Trophoblast cell (in vitro differentiated cells and primary cell): ENCODE data around the gene USP43.
"Not testable (repeated sequence)": the region's sequence is repeated elsewhere in the genome, so short reads cannot be mapped to it uniquely, and the experiment has no call there.

Experiments used
- DNase-seq, 2 donors: peaks; one replicate each; pipeline ENCODE4 v3.0.0-alpha.2; 2016
- H2AFZ ChIP-seq: 2 replicates; pipeline ENCODE4 v1.6.1; 2013; ENCODE audit warnings: low read length, moderate library complexity, mild to moderate bottlenecking; ENCODE audit not compliant: insufficient read depth, poor library complexity
- H2AK5ac ChIP-seq: 2 replicates; pipeline ENCODE4 v1.6.1; 2013; ENCODE audit warnings: mild to moderate bottlenecking, low read length
- H2BK120ac ChIP-seq: 2 replicates; pipeline ENCODE4 v1.6.1; 2013; ENCODE audit warnings: low read length, mild to moderate bottlenecking, moderate library complexity; ENCODE audit not compliant: insufficient read depth, poor library complexity
- H2BK12ac ChIP-seq: 2 replicates; pipeline ENCODE4 v1.6.1; 2013; ENCODE audit warnings: mild to moderate bottlenecking, low read length, moderate library complexity
- H2BK5ac ChIP-seq: 2 replicates; pipeline ENCODE4 v1.6.1; 2013; ENCODE audit warnings: low read length, low read depth, moderate library complexity, mild to moderate bottlenecking; ENCODE audit not compliant: poor library complexity
- H3K14ac ChIP-seq: 2 replicates; pipeline ENCODE4 v1.6.1; 2013; ENCODE audit warnings: mild to moderate bottlenecking, low read length
- H3K18ac ChIP-seq: 2 replicates; pipeline ENCODE4 v1.6.1; 2013; ENCODE audit warnings: mild to moderate bottlenecking, low read length
- H3K23ac ChIP-seq: 2 replicates; pipeline ENCODE4 v1.6.1; 2013; ENCODE audit warnings: low read length
- H3K27ac ChIP-seq: 2 replicates; pipeline ENCODE4 v1.5.1; 2013; ENCODE audit warnings: low read depth, mild to moderate bottlenecking, inconsistent platforms, low read length, moderate library complexity
- H3K27me3 ChIP-seq: 2 replicates; pipeline ENCODE4 v1.6.1; 2013; ENCODE audit warnings: inconsistent platforms, mild to moderate bottlenecking, low read length, moderate library complexity; ENCODE audit not compliant: insufficient read depth
- H3K36me3 ChIP-seq, 2 experiments: 1 replicate in 1 of 2; 2 replicates in 1 of 2; pipeline ENCODE4 v1.6.1; 2013; ENCODE audit warnings: low read length in 2 of 2, mild to moderate bottlenecking in 2 of 2, moderate library complexity in 1 of 2; ENCODE audit not compliant: insufficient read depth in 2 of 2, control insufficient read depth in 1 of 2
- H3K4ac ChIP-seq: 2 replicates; pipeline ENCODE4 v1.6.1; 2013; ENCODE audit warnings: low read depth, mild to moderate bottlenecking, low read length, moderate library complexity
- H3K4me1 ChIP-seq, 2 experiments: 1 replicate in 1 of 2; 2 replicates in 1 of 2; pipeline ENCODE4 v1.6.1; 2013; ENCODE audit warnings: low read length in 2 of 2, mild to moderate bottlenecking in 2 of 2, moderate library complexity in 1 of 2; ENCODE audit not compliant: insufficient read depth in 2 of 2, control insufficient read depth in 1 of 2
- H3K4me2 ChIP-seq: 2 replicates; pipeline ENCODE4 v1.6.1; 2013; ENCODE audit warnings: inconsistent platforms, mild to moderate bottlenecking, low read length, moderate library complexity
- H3K4me3 ChIP-seq: 2 replicates; pipeline ENCODE4 v1.5.1; 2013; ENCODE audit warnings: mild to moderate bottlenecking, low read depth, low read length, inconsistent platforms
- H3K79me1 ChIP-seq: one replicate; pipeline ENCODE4 v1.6.1; 2013; ENCODE audit warnings: low read length
- H3K79me2 ChIP-seq: 2 replicates; pipeline ENCODE4 v1.6.1; 2013; ENCODE audit warnings: low read length, mild to moderate bottlenecking; ENCODE audit not compliant: control insufficient read depth, insufficient read depth, poor library complexity
- H3K9ac ChIP-seq: 2 replicates; pipeline ENCODE4 v1.6.1; 2013; ENCODE audit warnings: mild to moderate bottlenecking, low read length
- H3K9me3 ChIP-seq: 2 replicates; pipeline ENCODE4 v1.6.1; 2013; ENCODE audit warnings: low read depth, mild to moderate bottlenecking, control low read depth, inconsistent platforms, low read length; ENCODE audit not compliant: insufficient read depth
- H4K12ac ChIP-seq: 2 replicates; pipeline ENCODE4 v1.6.1; 2013; ENCODE audit warnings: low read depth, mild to moderate bottlenecking, low read length, moderate library complexity
- H4K8ac ChIP-seq: 2 replicates; pipeline ENCODE4 v1.6.1; 2013; ENCODE audit warnings: low read depth, mild to moderate bottlenecking, low read length, moderate library complexity
- H4K91ac ChIP-seq: one replicate; pipeline ENCODE4 v1.6.1; 2013; ENCODE audit warnings: low read depth, mild to moderate bottlenecking, low read length, moderate library complexity
- WGBS: extraction: QIAGEN DNeasy Blood & Tissue Kit; methylation state at CpG from one replicate; pipeline ENCODE4 v1.1.7; 2013; ENCODE audit warnings: missing lambda C conversion rate; ENCODE audit not compliant: insufficient read length, insufficient coverage; ENCODE audit errors: extremely low coverage; 5-methylcytosine and 5-hydroxymethylcytosine counted together

The USP43 gene

GRCh38 chr17:9606453-9606852 is 38.9 kb upstream of the USP43 start:
- WGBS = no CpG with 5 or more reads among the region's 6 CpGs
- no peaks in the 10 kb centered on the region for H3K79me2 ChIP-seq
- no peak overlapping the region for H2AK5ac ChIP-seq

GRCh38 chr17:9607058-9607457 is 38.3 kb upstream of the USP43 start:
- no CpG with 5 or more reads among the region's 5 CpGs for WGBS
- H4K8ac ChIP-seq, H3K4me1 ChIP-seq, H3K4ac ChIP-seq, DNase-seq, H3K9ac ChIP-seq, H3K36me3 ChIP-seq, H3K4me3 ChIP-seq, H4K12ac ChIP-seq, H3K18ac ChIP-seq, H3K79me2 ChIP-seq, H3K79me1 ChIP-seq, H2BK12ac ChIP-seq, H2BK120ac ChIP-seq, H3K27me3 ChIP-seq, H3K27ac ChIP-seq, H3K23ac ChIP-seq, H4K91ac ChIP-seq, H3K9me3 ChIP-seq, H2AK5ac ChIP-seq, H2BK5ac ChIP-seq, H3K4me2 ChIP-seq, H2AFZ ChIP-seq, H3K14ac ChIP-seq: not testable (repeated sequence)

More at GRCh38 chr17:9606453-9606852, 38.9 kb upstream of the USP43 start:
- Histone ChIP-seq H4K8ac (no peak overlapping the region), H3K27ac (no peak overlapping the region), H3K79me1 (no peaks in the 10 kb centered on the region), H2BK120ac (no peak overlapping the region), H3K4me3 (no peak overlapping the region), H3K4me1 (no peaks in the 10 kb centered on the region), H3K23ac (no peak overlapping the region), H3K9me3 (no peaks in the 10 kb centered on the region), H3K18ac (no peak overlapping the region), H3K14ac (no peak overlapping the region), H2BK5ac (no peak overlapping the region), H3K36me3 (no peaks in the 10 kb centered on the region), H3K9ac (no peak overlapping the region), H3K27me3 (no peaks in the 10 kb centered on the region), H3K4ac (no peak overlapping the region), H3K4me2 (no peak overlapping the region), H4K12ac (no peak overlapping the region), H2BK12ac (no peak overlapping the region), H4K91ac (no peak overlapping the region), H2AFZ (no peak overlapping the region)
- no peak for DNase-seq

GRCh38 chr17:9611557-9611956 is 33.8 kb upstream of the USP43 start:
- no peak for DNase-seq

GRCh38 chr17:9612006-9612405 is 33.3 kb upstream of the USP43 start:
- Histone ChIP-seq H3K18ac (no peak overlapping the region), H2AK5ac (no peak overlapping the region), H3K4me3 (no peak overlapping the region), H3K4ac (no peak overlapping the region), H4K8ac (no peak overlapping the region), H2BK5ac (no peak overlapping the region), H4K91ac (no peak overlapping the region), H3K27ac (no peak overlapping the region), H3K14ac (no peak overlapping the region), H3K27me3 (no peaks in the 10 kb centered on the region), H4K12ac (no peak overlapping the region), H2BK120ac (no peak overlapping the region), H3K79me2 (no peaks in the 10 kb centered on the region), H3K9ac (no peak overlapping the region), H3K4me2 (no peak overlapping the region), H3K23ac (no peak overlapping the region), H3K9me3 (no peaks in the 10 kb centered on the region), H3K36me3 (no peaks in the 10 kb centered on the region), H3K4me1 (no peaks in the 10 kb centered on the region), H2AFZ (no peak overlapping the region), H2BK12ac (no peak overlapping the region), H3K79me1 (no peaks in the 10 kb centered on the region)
- DNase-seq = no peak
- no CpG with 5 or more reads among the region's 9 CpGs for WGBS

More at GRCh38 chr17:9611557-9611956, 33.8 kb upstream of the USP43 start:
- H3K79me1 ChIP-seq = no peaks in the 10 kb centered on the region
- no peak overlapping the region for H2BK12ac ChIP-seq
- WGBS = no CpG with 5 or more reads among the region's 2 CpGs
- H2BK120ac ChIP-seq = no peak overlapping the region
- no peak overlapping the region for H4K8ac ChIP-seq
- H3K27ac ChIP-seq = no peak overlapping the region
- no peak overlapping the region for H3K23ac ChIP-seq
- H3K27me3 ChIP-seq = no peaks in the 10 kb centered on the region
- no peaks in the 10 kb centered on the region for H3K36me3 ChIP-seq
- no peak overlapping the region for H2AFZ ChIP-seq
- H4K91ac ChIP-seq = no peak overlapping the region
- H3K9me3 ChIP-seq = no peaks in the 10 kb centered on the region
- H3K4me1 ChIP-seq = no peaks in the 10 kb centered on the region
- no peak overlapping the region for H4K12ac ChIP-seq
- no peak overlapping the region for H2BK5ac ChIP-seq
- H3K4ac ChIP-seq = no peak overlapping the region
- H3K9ac ChIP-seq = no peak overlapping the region
- H3K18ac ChIP-seq = no peak overlapping the region
- H3K4me3 ChIP-seq = no peak overlapping the region
- H2AK5ac ChIP-seq = no peak overlapping the region
- no peak overlapping the region for H3K4me2 ChIP-seq
- no peak overlapping the region for H3K14ac ChIP-seq
- H3K79me2 ChIP-seq = no peaks in the 10 kb centered on the region
